Measurements from ENCODE around the gene SUCO. TPM values are rescaled to one million over a fixed set of nuclear protein-coding genes. Genes with fewer than 3 reads are reported as not detected.

The SUCO gene
- total RNA-seq, 2 experiments from 2014 or later = 22.9 to 42.3 TPM

- Histone ChIP-seq H3K4me2 (ENCODE audit: low read length) (no peak overlapping the region), H3K9me3 (ENCODE audit: low read length) (no peaks in the 10 kb centered on the region), H3K27ac (ENCODE audit: low read depth, low read length, poor library complexity, severe bottlenecking) (no peak overlapping the region), H3K36me3 (ENCODE audit: insufficient read depth, low read length) (no peaks in the 10 kb centered on the region), H3K9me2 (ENCODE audit: insufficient read depth, low read length) (no peaks in the 10 kb centered on the region), H3K79me2 (ENCODE audit: insufficient read depth, low read depth, low read length) (no peaks in the 10 kb centered on the region), H3K4me3 (ENCODE audit: low read depth, low read length, poor library complexity, severe bottlenecking) (no peak overlapping the region), H3K4me1 (ENCODE audit: insufficient read depth, low read length, poor library complexity, severe bottlenecking) (no peaks in the 10 kb centered on the region), H4K20me1 (ENCODE audit: insufficient read depth, low read length) (no peaks in the 10 kb centered on the region), H2AFZ (ENCODE audit: low read length) (no peak overlapping the region)
- intact Hi-C loops (cut with micrococcal nuclease; ENCODE audit: unreplicated experiment) = no loop called here
- CTCF ChIA-PET (ENCODE audit: unreplicated experiment) = no interaction called here
- POLR2A ChIA-PET = no interaction called here
- no peak for DNase-seq (ENCODE audit: low spot score)
- no TSS peak for BruUV-seq (replicated peaks)
- no peak for TF ChIP-seq EZH2phosphoT487 (IDR thresholded peaks at IDR 0.05; ENCODE audit: borderline replicate concordance, low read depth, low read length)
- TF ChIP-seq CTCF (conservative IDR thresholded peaks at IDR 0.05; ENCODE audit: low read length) = no peak
Observed at GRCh38 chr1:172514108-172514507, 18.8 kb upstream of the SUCO start.

GRCh38 chr1:172515436-172515835 is 17.5 kb upstream of the SUCO start:
- intact Hi-C loops (cut with micrococcal nuclease; ENCODE audit: unreplicated experiment) = no loop called here
- H4K20me1 ChIP-seq (ENCODE audit: insufficient read depth, low read length) = no peaks in the 10 kb centered on the region
- no peak for DNase-seq (ENCODE audit: low spot score)
- CTCF ChIA-PET (ENCODE audit: unreplicated experiment) = no interaction called here
- no peaks in the 10 kb centered on the region for H3K4me1 ChIP-seq (ENCODE audit: insufficient read depth, low read length, poor library complexity, severe bottlenecking)
- POLR2A ChIA-PET = no interaction called here
- no peak overlapping the region for H2AFZ ChIP-seq (ENCODE audit: low read length)
- no peak for TF ChIP-seq EZH2phosphoT487 (IDR thresholded peaks at IDR 0.05; ENCODE audit: borderline replicate concordance, low read depth, low read length)
- no peak for TF ChIP-seq CTCF (conservative IDR thresholded peaks at IDR 0.05; ENCODE audit: low read length)
- no peak overlapping the region for H3K4me3 ChIP-seq (ENCODE audit: low read depth, low read length, poor library complexity, severe bottlenecking)
- no peaks in the 10 kb centered on the region for H3K36me3 ChIP-seq (ENCODE audit: insufficient read depth, low read length)
- H3K9me2 ChIP-seq (ENCODE audit: insufficient read depth, low read length) = no peaks in the 10 kb centered on the region
- no TSS peak for BruUV-seq (replicated peaks)
- H3K4me2 ChIP-seq (ENCODE audit: low read length) = no peak overlapping the region
- H3K79me2 ChIP-seq (ENCODE audit: insufficient read depth, low read depth, low read length) = no peaks in the 10 kb centered on the region
- no peak overlapping the region for H3K27ac ChIP-seq (ENCODE audit: low read depth, low read length, poor library complexity, severe bottlenecking)
- H3K9me3 ChIP-seq (ENCODE audit: low read length) = no peaks in the 10 kb centered on the region

GRCh38 chr1:172515927-172516326 is 17.0 kb upstream of the SUCO start:
- no peak overlapping the region for H2AFZ ChIP-seq (ENCODE audit: low read length)
- ChIA-PET CTCF (ENCODE audit: unreplicated experiment) (no interaction called here), POLR2A (interaction anchor here (0.6 kb wide), 1 partner anchor 270 kb away, joined by 3 read pairs; no protein-coding TSS in a partner anchor)
- intact Hi-C loops (cut with micrococcal nuclease; ENCODE audit: unreplicated experiment) = no loop called here
- H3K27ac ChIP-seq (ENCODE audit: low read depth, low read length, poor library complexity, severe bottlenecking) = no peak overlapping the region
- H3K4me1 ChIP-seq (ENCODE audit: insufficient read depth, low read length, poor library complexity, severe bottlenecking) = no peaks in the 10 kb centered on the region
- H3K79me2 ChIP-seq (ENCODE audit: insufficient read depth, low read depth, low read length) = no peaks in the 10 kb centered on the region
- no TSS peak for BruUV-seq (replicated peaks)
- H3K36me3 ChIP-seq (ENCODE audit: insufficient read depth, low read length) = no peaks in the 10 kb centered on the region
- DNase-seq (ENCODE audit: low spot score) = no peak
- no peak overlapping the region for H3K4me3 ChIP-seq (ENCODE audit: low read depth, low read length, poor library complexity, severe bottlenecking)
- no peaks in the 10 kb centered on the region for H3K9me3 ChIP-seq (ENCODE audit: low read length)
- H3K4me2 ChIP-seq (ENCODE audit: low read length) = no peak overlapping the region
- no peaks in the 10 kb centered on the region for H4K20me1 ChIP-seq (ENCODE audit: insufficient read depth, low read length)
- TF ChIP-seq CTCF (conservative IDR thresholded peaks at IDR 0.05; ENCODE audit: low read length) (no peak), EZH2phosphoT487 (IDR thresholded peaks at IDR 0.05; ENCODE audit: borderline replicate concordance, low read depth, low read length) (no peak)
- no peaks in the 10 kb centered on the region for H3K9me2 ChIP-seq (ENCODE audit: insufficient read depth, low read length)

Measured in OCI-LY7 (cell line).